Ishikawa (cell line): Measurements from ENCODE around the gene TNFAIP8L3.

ENCODE experiments used
- CEBPB ChIP-seq: IDR thresholded peaks from 2 replicates; pipeline ENCODE4 v1.6.1; 2012
- CREB1 ChIP-seq: IDR thresholded peaks from 2 replicates; pipeline ENCODE4 v1.6.1; 2012; ENCODE audit warnings: low read depth
- EGR1 ChIP-seq: IDR thresholded peaks from 2 replicates; pipeline ENCODE4 v1.6.1; 2012
- EP300 ChIP-seq: IDR thresholded peaks from 2 replicates; pipeline ENCODE4 v1.6.1; 2012; ENCODE audit warnings: borderline replicate concordance
- FOXM1 ChIP-seq: IDR thresholded peaks from 2 replicates; pipeline ENCODE4 v1.6.1; 2012; ENCODE audit warnings: low read depth, borderline replicate concordance
- MAX ChIP-seq: IDR thresholded peaks from 2 replicates; pipeline ENCODE4 v1.6.1; 2012
- NFIC ChIP-seq: IDR thresholded peaks from 2 replicates; pipeline ENCODE4 v1.6.1; 2012
- RAD21 ChIP-seq: IDR thresholded peaks from 2 replicates; pipeline ENCODE4 v1.6.1; 2012; ENCODE audit warnings: low read depth
- REST ChIP-seq: IDR thresholded peaks from 2 replicates; pipeline ENCODE4 v1.6.1; 2012; ENCODE audit warnings: low read depth, mild to moderate bottlenecking
- TAF1 ChIP-seq: IDR thresholded peaks from 2 replicates; pipeline ENCODE4 v1.6.1; 2012; ENCODE audit warnings: low read depth, mild to moderate bottlenecking
- TCF12 ChIP-seq: IDR thresholded peaks from 2 replicates; pipeline ENCODE4 v1.6.1; 2012; ENCODE audit warnings: low read depth
- TEAD4 ChIP-seq: IDR thresholded peaks from 2 replicates; pipeline ENCODE4 v1.6.1; 2012
- USF1 ChIP-seq: IDR thresholded peaks from 2 replicates; pipeline ENCODE4 v1.6.1; 2012
- YY1 ChIP-seq: IDR thresholded peaks from 2 replicates; pipeline ENCODE4 v1.6.1; 2012; ENCODE audit warnings: low read depth
- ZBTB7A ChIP-seq: IDR thresholded peaks from 2 replicates; pipeline ENCODE4 v1.6.1; 2012; ENCODE audit warnings: low read depth

The TNFAIP8L3 gene

GRCh38 chr15:51119120-51119519 is 24.4 kb upstream of the TNFAIP8L3 start:
- TF ChIP-seq RAD21 (no peak), ZBTB7A (no peak), USF1 (no peak), CEBPB (no peak)

DNA sequence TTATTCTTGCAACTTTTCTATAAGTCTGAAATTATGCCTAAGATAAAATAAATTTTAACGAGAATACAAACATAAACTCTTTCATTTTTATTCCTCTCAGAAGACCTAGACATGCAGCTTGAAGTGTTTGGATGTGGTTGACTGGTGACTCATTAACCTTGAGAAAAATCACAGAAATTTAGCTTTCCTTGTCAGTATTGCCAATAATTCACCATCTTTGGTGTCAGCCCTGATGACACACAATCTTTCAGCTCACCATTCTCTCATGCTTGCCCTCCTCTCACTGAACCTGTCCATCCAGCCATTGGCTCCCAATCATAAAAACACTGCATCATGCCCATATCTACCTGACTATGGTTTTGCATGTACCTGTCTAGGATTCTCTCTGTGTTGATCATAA is 22.6 kb upstream of the TNFAIP8L3 start:
- no peak for TF ChIP-seq TCF12

- TF ChIP-seq CREB1, result no peak
- no peak for TF ChIP-seq USF1
- TF ChIP-seq NFIC, result no peak
- TF ChIP-seq CEBPB, result no peak
- TF ChIP-seq TCF12, result no peak
- TF ChIP-seq EGR1, result no peak
Observed at GRCh38 chr15:51114437-51115119, 19.9 kb upstream of the TNFAIP8L3 start.

- TF ChIP-seq ZBTB7A, result no peak
- no peak for TF ChIP-seq TEAD4
- TF ChIP-seq FOXM1, result no peak
- TF ChIP-seq REST, result no peak
- TF ChIP-seq NFIC, result no peak
- TF ChIP-seq YY1, result no peak
- no peak for TF ChIP-seq CEBPB
Observed at GRCh38 chr15:51112078-51112477, 17.4 kb upstream of the TNFAIP8L3 start.

DNA sequence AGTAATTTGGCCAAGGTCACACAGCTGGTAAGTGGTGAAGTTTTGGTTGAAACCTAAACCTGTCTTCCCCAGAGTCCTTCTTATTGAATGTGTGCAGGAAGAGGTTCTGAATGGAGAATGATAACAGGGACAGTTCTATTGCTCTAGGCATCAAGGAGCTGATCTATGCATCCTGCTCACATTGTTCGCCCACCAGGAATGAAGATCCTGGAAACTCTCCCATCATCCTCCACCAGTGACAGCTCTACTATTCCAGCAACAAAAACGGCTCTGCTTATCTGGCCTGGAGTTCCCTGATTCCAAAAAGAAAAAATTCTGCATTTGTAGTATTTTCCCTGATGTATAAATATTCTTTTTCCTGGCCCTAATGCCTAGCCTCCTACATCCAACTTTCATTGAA is 16.4 kb upstream of the TNFAIP8L3 start:
- TF ChIP-seq MAX (no peak), USF1 (no peak)

GRCh38 chr15:51110171-51110570 is 15.5 kb upstream of the TNFAIP8L3 start:
- no peak for TF ChIP-seq TAF1

DNA sequence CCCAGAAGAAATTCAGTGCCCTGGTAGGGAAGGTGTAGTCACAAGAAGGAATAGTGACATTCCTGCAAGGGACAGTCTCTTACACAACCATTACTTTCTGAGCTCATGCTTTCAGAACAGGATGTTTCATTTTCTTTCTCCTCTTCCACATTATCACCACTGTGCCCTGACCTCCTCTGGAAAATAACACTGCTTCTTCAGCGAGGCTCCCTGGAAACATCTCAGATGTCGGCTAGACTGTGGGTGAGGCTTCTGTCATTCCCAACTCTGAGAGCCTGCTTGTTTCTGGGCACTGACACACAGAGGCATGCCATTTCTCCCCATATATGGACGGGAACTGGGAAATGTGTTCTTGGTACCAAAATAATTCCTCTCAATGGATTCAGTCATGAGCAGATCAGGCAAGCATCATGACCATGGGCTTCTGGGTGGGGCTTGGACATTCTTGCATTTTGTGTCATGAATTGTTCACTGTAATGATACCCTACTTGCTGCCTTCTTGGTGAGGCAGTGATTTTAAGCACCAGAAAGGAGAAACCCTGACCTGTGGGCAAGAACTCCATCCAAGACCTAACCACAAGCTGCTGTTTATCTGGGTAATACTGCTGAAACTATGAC is 14.3 kb upstream of the TNFAIP8L3 start:
- TF ChIP-seq REST (no peak), ZBTB7A (no peak), YY1 (no peak), MAX (no peak), USF1 (no peak), RAD21 (no peak), TEAD4 (no peak), EP300 (no peak), NFIC (no peak), FOXM1 (no peak)
